C4-2B (cell line): Measurements from ENCODE around the gene CREB3L4.
"Not testable (repeated sequence)": the region's sequence is repeated elsewhere in the genome, so short reads cannot be mapped to it uniquely, and the experiment has no call there.

ENCODE experiments used
- ZFX ChIP-seq: fragments of 450-650 bp; IDR thresholded peaks from 2 replicates; pipeline ENCODE4 v1.6.1; 2017
- TF ChIP-seq, protein P1 (sequence below): fragments of 450-650 bp; conservative IDR thresholded peaks from 2 replicates; pipeline ENCODE4 v1.5.1; 2017; ENCODE audit warnings: mild to moderate bottlenecking

DNA sequence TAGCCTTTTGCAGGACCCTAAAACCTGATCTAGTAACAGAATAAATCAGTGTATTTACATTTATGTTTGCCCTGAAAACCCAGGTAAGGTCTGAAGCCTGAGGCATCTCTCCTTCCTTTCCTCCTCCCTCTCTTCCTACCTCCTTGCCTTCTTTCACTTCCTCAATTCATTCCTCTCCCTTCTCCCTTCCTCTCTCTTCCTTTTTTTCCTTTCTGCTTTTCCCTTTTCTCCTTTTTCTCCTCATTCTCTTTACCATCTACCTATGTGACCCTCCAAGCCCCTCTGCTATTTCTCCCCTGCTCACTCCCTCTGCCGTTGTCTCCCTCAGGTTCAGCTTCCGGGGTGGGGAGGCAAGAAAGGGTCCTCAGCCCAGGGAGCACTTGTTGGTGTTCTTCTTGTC, 14.0 kb downstream of the CREB3L4 start:
- TF ChIP-seq, protein P1, sequence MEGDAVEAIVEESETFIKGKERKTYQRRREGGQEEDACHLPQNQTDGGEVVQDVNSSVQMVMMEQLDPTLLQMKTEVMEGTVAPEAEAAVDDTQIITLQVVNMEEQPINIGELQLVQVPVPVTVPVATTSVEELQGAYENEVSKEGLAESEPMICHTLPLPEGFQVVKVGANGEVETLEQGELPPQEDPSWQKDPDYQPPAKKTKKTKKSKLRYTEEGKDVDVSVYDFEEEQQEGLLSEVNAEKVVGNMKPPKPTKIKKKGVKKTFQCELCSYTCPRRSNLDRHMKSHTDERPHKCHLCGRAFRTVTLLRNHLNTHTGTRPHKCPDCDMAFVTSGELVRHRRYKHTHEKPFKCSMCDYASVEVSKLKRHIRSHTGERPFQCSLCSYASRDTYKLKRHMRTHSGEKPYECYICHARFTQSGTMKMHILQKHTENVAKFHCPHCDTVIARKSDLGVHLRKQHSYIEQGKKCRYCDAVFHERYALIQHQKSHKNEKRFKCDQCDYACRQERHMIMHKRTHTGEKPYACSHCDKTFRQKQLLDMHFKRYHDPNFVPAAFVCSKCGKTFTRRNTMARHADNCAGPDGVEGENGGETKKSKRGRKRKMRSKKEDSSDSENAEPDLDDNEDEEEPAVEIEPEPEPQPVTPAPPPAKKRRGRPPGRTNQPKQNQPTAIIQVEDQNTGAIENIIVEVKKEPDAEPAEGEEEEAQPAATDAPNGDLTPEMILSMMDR: not testable (repeated sequence)
- TF ChIP-seq ZFX: not testable (repeated sequence)
